Adrenal gland (tissue), 12 donors: Measurements from ENCODE around the gene FKBP9. TPM values are rescaled to one million over a fixed set of nuclear protein-coding genes. Genes with fewer than 3 reads are reported as not detected.
"Not testable (repeated sequence)": the region's sequence is repeated elsewhere in the genome, so short reads cannot be mapped to it uniquely, and the experiment has no call there.

Source experiments
- DNase-seq, 7 donors: peaks; one replicate each; pipeline ENCODE4 v3.0.0-alpha.2; 2019 to 2020
- H3K27ac ChIP-seq, 5 donors: fragments of 200-600 bp; sonication (generic) in 4 of 5; 1 replicate in 3 of 5; 2 replicates in 2 of 5; pipeline versions ENCODE4 v1.5.1 to v1.8.0; 2016 to 2020; ENCODE audit warnings: mild to moderate bottlenecking in 1 of 5
- H3K27me3 ChIP-seq: fragments of 200-600 bp; 2 replicates; pipeline ENCODE4 v1.8.0; 2021
- H3K36me3 ChIP-seq, 2 donors: fragments of 200-600 bp; replicated peaks in 1 of 2; 1 replicate in 1 of 2; 2 replicates in 1 of 2; pipeline versions ENCODE4 v1.5.1 to v1.8.0; 2018 to 2022
- H3K4me1 ChIP-seq, 2 donors: fragments of 200-600 bp; replicated peaks in 1 of 2; 1 replicate in 1 of 2; 2 replicates in 1 of 2; pipeline versions ENCODE4 v1.5.1 to v1.8.0; 2018 to 2021
- H3K4me3 ChIP-seq, 4 donors: fragments of 200-600 bp; sonication (generic) in 3 of 4; one replicate each; pipeline ENCODE4 v1.5.1; 2016 to 2018
- H3K9me3 ChIP-seq, 3 donors: fragments of 200-600 bp; sonication (generic) in 1 of 3; replicated peaks in 1 of 3; 1 replicate in 2 of 3; 2 replicates in 1 of 3; pipeline versions ENCODE4 v1.5.1 to v1.8.0; 2016 to 2021
- CTCF ChIP-seq, 6 experiments: fragments of 450-650 bp in 4 of 6; fragments of 200-600 bp in 2 of 6; sonication (generic) in 1 of 6; IDR thresholded peaks; 1 replicate in 5 of 6; 2 replicates in 1 of 6; pipeline versions ENCODE4 v1.5.1 to v1.8.0; 2016 to 2021; ENCODE audit warnings: antibody characterized with exemption in 6 of 6, mild to moderate bottlenecking in 2 of 6, moderate library complexity in 1 of 6
- WGBS, 4 donors: extraction: QIAGEN DNeasy Blood & Tissue Kit in 2 of 4; methylation state at CpG; one replicate each; pipeline versions ENCODE4 v1.1.5 to v1.1.7; 2013 to 2017; 5-methylcytosine and 5-hydroxymethylcytosine counted together
- intact Hi-C, 2 donors: fragments of 100-400 bp; cut with DNase I; formaldehyde crosslinking; loops; one replicate each; pipeline versions ENCODE4 v1.14.1 to v1.15.0; 2022 to 2023
- polyA plus RNA-seq, 3 donors: library from polyadenylated mRNA; stranded (reverse); fragments of 200-250 nt in 2 of 3; fragments of 350-450 nt in 1 of 3; fragmentation: Illumina TruSeq in 1 of 3; extraction: RNeasy Lipid Tissue Mini Kit (QIAGEN cat#74804) in 1 of 3; gene quantifications; one replicate each; pipeline ENCODE4 v1.2.3, GENCODE V29; 2013 to 2014
- total RNA-seq, 9 donors: library from RNA; depleted of rRNA in 4 of 9; stranded (reverse); fragments of >200 nt in 4 of 9; fragments of 120-200 nt in 1 of 9; fragmentation: NEBNext Ultra II Directional in 1 of 9; extraction: Animal tissue kit (Norgen Biotek cat#: 25700) in 1 of 9; gene quantifications; one replicate each; pipeline versions ENCODE4 v1.1.0 to v1.2.4, GENCODE V29; 2013 to 2023
- donor health status: healthy with polysubstance abuse.
- donor health status: Bipolar disorder and iron deficiency.
- donor health status: DM: yes; HTN: yes; CAD: no.
- donor health status: DM: no; HTN: no; CAD: no.
- donor health status: DM: no; HTN: no; CAD: no.
- donor health status: DM: yes; HTN: yes; CAD: no.

FKBP9 gene
- total and polyA plus RNA-seq, 12 donors, result 26.8 to 299 (median 144) TPM

- H3K4me3 ChIP-seq, H3K36me3 ChIP-seq, H3K27me3 ChIP-seq, intact Hi-C loops, H3K9me3 ChIP-seq: not testable (repeated sequence)
- peak; percentile 14 to 49 (median 38) for TF ChIP-seq CTCF (IDR thresholded peaks at IDR 0.05)
- peak in 1 of 7 donors; percentile 20 for DNase-seq
- Histone ChIP-seq H3K27ac (peak overlapping the region in 1 of 5 donors; percentile 7), H3K4me1 (peaks cover 8 to 12% of the 10 kb centered on the region in 2 donors)
- 15 to 19% (median 17%) methylated on average over 5 to 6 of the region's 8 CpGs for WGBS, 4 donors
These were observed 7.4 kb downstream of the FKBP9 start for GRCh38 chr7:32964461-32965159.

GRCh38 chr7:32966489-32967267 is 9.4 kb downstream of the FKBP9 start:
- WGBS, 4 donors, result 63 to 85% (median 84%) methylated on average over 2 to 4 of the region's 5 CpGs
- not testable (repeated sequence) for H3K27ac ChIP-seq
- H3K4me1 ChIP-seq, result peaks cover 9 to 17% of the 10 kb centered on the region in 2 donors

GRCh38 chr7:32967268-32967582 is 10.0 kb downstream of the FKBP9 start:
- DNase-seq, H3K27me3 ChIP-seq, H3K27ac ChIP-seq, H3K9me3 ChIP-seq, H3K4me3 ChIP-seq, intact Hi-C loops, H3K36me3 ChIP-seq: not testable (repeated sequence)
- WGBS, 4 donors, result 68 to 81% (median 69%) methylated on average over 4 of the region's 4 CpGs
- peaks cover 12 to 20% of the 10 kb centered on the region in 2 donors for H3K4me1 ChIP-seq

More at GRCh38 chr7:32966489-32967267, 9.4 kb downstream of the FKBP9 start:
- DNase-seq, H3K27me3 ChIP-seq, intact Hi-C loops, H3K36me3 ChIP-seq, H3K9me3 ChIP-seq, H3K4me3 ChIP-seq: not testable (repeated sequence)

- peak in 2 of 7 donors; percentile 12 to 32 for DNase-seq
- peak overlapping the region in 3 of 5 donors; percentile 28 to 52 (median 52) for H3K27ac ChIP-seq
- 26 to 37% (median 33%) methylated on average over 2 to 3 of the region's 3 CpGs for WGBS, 4 donors
- H3K4me3 ChIP-seq, H3K9me3 ChIP-seq, H3K4me1 ChIP-seq, H3K36me3 ChIP-seq, intact Hi-C loops, H3K27me3 ChIP-seq: not testable (repeated sequence)
These were observed 14.7 kb downstream of the FKBP9 start for GRCh38 chr7:32971967-32972366.

- DNase-seq, H3K36me3 ChIP-seq, H3K4me1 ChIP-seq, H3K4me3 ChIP-seq, intact Hi-C loops, H3K27ac ChIP-seq, H3K27me3 ChIP-seq, H3K9me3 ChIP-seq: not testable (repeated sequence)
- 89 to 96% (median 95%) methylated on average over 2 of the region's 2 CpGs for WGBS, 4 donors
These were observed 19.9 kb downstream of the FKBP9 start for GRCh38 chr7:32977159-32977558.

- not testable (repeated sequence) for DNase-seq
These were observed 22.0 kb downstream of the FKBP9 start for GRCh38 chr7:32979246-32979645.

GRCh38 chr7:32979902-32980301 is 22.7 kb downstream of the FKBP9 start:
- no CpG with 5 or more reads among the region's 2 CpGs for WGBS, 4 donors

More at GRCh38 chr7:32979246-32979645, 22.0 kb downstream of the FKBP9 start:
- H3K36me3 ChIP-seq, H3K4me1 ChIP-seq, intact Hi-C loops, H3K27me3 ChIP-seq, H3K9me3 ChIP-seq, H3K4me3 ChIP-seq, H3K27ac ChIP-seq: not testable (repeated sequence)
- 80 to 88% (median 85%) methylated on average over 6 of the region's 6 CpGs for WGBS, 4 donors

GRCh38 chr7:32988148-32988547 is 30.9 kb downstream of the FKBP9 start:
- H3K36me3 ChIP-seq, H3K4me3 ChIP-seq, H3K4me1 ChIP-seq, DNase-seq, intact Hi-C loops, H3K27ac ChIP-seq, H3K27me3 ChIP-seq, H3K9me3 ChIP-seq: not testable (repeated sequence)
- 59 to 95% (median 81%) methylated on average over 2 to 7 of the region's 8 CpGs for WGBS, 4 donors

More at GRCh38 chr7:32979902-32980301, 22.7 kb downstream of the FKBP9 start:
- H3K27ac ChIP-seq, H3K36me3 ChIP-seq, H3K4me3 ChIP-seq, intact Hi-C loops, H3K9me3 ChIP-seq, H3K4me1 ChIP-seq, H3K27me3 ChIP-seq, DNase-seq: not testable (repeated sequence)

- H3K27ac ChIP-seq, result peak overlapping the region in 3 of 5 donors; percentile 37 to 81 (median 69)
- peak; percentile 39 to 77 (median 56) for DNase-seq
- H3K4me1 ChIP-seq, H3K36me3 ChIP-seq, H3K27me3 ChIP-seq, H3K4me3 ChIP-seq, intact Hi-C loops, H3K9me3 ChIP-seq: not testable (repeated sequence)
- WGBS, 4 donors, result 14 to 40% (median 26%) methylated on average over 1 to 5 of the region's 5 CpGs
These were observed 33.9 kb downstream of the FKBP9 start for GRCh38 chr7:32991068-32991585.
